Stimulated activated CD8-positive, alpha-beta memory T cell treated with anti-CD3 and anti-CD28 coated beads, Interleukin-15, amount 100 ng/mL, for 4 hours (primary cell): ENCODE measurements around the gene CALU.

Experiments used
- DNase-seq, 2 donors: peaks; one replicate each; pipeline ENCODE4 v3.0.0-alpha.2; 2020; ENCODE audit warnings: low read depth in 2 of 2

The CALU gene

GRCh38 chr7:128811631-128812430, 72.7 kb downstream of the CALU start:
- DNase-seq, result no peak

GRCh38 chr7:128812514-128813168, 73.5 kb downstream of the CALU start:
- no peak for DNase-seq

- no peak for DNase-seq
Measured at GRCh38 chr7:128814499-128814898, 75.3 kb downstream of the CALU start.

- no peak for DNase-seq
Measured at GRCh38 chr7:128815289-128815942, 76.3 kb downstream of the CALU start.

- no peak for DNase-seq
Measured at GRCh38 chr7:128818694-128819093, 79.5 kb downstream of the CALU start.
